GF-D8 (cell line): ENCODE measurements around the gene MEOX1.

Source experiments
- DNase-seq: peaks from one replicate; lab custom pipeline; 2025; lab: John Stamatoyannopoulos, UW

MEOX1 gene

DNA sequence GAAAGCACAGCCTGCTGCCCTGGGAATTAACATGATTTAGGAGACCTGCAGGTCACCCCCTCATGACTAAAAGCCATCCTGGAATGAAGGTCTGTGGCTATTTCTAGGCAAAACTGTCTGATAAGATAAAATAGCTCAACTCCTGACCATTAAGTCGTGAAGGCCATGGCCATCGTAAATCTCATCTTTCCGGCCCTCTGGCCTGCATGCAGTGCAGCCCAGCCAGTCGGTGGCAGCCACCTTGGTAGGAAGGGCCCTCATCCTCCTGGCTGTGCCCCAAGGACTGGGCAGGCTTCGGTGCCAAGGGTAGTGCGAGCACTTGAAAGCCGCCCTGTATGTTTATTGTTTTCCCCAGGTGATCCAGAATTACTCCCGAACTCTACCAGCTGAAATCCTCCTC is 18.2 kb upstream of the MEOX1 start:
- no peak for DNase-seq

DNA sequence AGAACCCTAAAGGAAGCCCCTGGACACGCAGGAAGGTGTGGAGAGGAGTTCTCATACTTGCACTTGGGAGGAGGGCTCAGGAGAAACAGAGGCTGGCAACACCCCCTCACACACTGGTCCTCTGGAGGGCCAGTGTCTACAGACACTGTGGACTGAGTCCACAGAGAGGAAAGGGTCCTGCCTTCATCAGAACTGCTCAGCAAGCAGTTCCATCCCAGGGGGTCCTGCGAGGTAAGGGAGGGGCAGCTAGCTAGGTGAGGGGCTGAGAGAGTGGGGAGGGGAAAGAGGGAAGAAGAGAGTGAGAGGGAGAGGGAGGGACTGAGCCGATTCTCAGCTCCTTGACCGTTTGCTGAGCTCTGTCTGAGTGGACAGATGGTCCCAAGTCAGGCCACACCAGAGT is 17.7 kb upstream of the MEOX1 start:
- no peak for DNase-seq

DNA sequence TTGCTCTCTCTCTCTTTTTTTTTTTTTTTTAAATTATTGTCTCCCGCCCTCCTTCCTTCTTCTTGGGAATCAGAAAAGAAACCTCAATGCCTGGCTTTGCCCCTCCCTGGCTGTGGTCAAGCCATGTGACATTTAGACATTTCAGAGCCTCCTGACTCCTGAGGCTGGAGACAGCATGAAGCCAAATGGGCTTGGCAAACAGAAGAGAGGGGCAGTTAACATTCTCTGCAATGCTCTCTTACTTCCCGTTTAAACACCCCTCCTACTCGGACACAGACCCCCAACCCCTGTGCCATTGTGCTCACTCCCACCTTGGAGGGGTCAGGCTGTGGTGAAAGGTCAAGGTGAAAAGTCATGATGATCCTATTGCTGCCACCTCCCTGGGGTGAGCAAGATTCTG is 14.7 kb upstream of the MEOX1 start:
- no peak for DNase-seq

DNA sequence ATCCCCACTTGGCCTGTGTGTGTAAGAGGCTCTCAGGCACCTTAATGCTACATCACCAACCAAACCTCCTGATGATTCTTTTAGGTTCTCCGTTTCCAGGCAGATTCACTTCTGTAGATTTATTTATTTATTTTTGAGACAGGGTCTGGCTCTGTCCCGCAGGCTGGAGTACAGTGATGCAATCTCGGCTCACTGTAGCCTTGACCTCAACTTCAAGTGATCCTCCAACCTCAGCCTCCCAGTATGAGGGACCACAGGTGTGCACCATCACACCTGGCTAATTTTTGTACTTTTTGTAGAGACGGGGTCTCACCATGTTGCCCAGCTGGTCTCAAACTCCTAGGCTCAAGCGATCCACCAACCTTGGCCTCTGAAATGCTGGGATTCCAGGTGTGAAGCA is 12.7 kb upstream of the MEOX1 start:
- DNase-seq = no peak

DNA sequence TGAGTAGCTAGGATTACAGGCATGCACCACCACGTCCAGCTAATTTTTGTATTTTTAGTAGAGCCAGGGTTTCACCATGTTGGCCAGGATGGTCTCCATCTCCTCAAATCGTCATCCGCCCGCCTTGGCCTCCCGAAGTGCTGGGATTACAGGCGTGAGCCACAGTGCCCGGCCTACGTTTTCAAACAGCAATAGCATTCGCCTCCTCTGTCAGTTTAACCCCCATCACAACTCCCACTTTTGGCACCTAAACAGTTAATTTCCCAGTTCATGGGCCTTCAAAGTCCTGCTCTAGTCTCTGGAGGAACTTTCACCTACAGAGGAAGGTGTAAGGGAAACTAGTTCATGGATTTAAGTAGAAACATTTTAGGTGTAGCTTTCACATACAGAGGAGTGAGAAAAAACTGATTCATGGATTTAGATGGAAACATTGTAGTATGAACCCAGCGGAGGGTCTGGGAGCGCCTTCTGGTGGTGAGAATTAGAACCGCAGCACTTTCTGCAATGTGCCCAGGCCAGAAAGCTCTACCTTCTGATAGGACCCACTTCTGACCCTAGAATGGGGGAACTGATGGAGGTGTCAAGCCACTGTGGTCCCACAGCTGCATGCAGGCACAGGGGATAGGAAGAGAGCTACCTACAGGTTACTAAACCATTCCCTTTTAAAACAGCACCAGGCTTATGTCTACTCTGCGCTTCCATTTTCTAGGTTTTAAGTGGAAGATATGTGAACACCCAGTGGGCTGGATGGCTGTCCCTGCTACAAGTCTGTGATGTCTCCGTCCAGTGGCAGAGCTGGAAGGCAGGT is 12.0 kb upstream of the MEOX1 start:
- DNase-seq = no peak

DNA sequence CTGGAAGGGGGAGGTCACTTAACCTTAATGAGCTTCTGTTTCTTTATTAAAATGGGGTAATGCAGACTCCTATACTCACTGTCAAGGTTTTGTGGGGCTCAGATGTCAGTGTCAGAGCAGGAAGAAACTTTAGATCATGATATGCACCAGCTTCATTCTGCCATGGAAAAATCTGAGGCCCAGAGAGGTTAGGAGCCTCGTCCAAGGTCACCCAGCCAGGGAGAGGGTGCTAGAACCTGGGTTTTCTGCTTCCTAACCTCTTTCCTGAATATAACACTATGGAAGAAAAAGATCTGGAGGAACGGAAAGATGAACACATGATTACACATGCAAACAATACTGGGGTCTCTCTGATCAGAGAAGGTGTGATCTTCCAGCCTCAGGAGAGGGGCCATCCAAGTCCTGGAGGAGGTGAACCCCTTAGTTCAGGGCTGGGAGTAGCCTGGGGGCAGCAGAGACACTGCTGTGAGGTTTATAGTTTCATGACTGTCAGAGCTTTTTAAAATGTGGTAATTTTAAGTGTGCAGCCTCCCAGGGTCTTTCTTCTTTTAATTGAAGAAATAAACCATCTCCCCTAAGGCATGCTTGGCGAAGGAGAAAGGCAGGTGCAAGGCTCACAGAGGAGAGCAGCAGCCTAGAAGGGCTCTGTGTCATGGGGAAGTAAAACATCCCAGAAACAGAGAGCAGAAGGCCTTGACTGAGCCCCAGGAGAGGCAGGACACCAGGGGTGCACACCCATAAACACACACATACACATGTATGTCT is 10.2 kb upstream of the MEOX1 start:
- no peak for DNase-seq

DNA sequence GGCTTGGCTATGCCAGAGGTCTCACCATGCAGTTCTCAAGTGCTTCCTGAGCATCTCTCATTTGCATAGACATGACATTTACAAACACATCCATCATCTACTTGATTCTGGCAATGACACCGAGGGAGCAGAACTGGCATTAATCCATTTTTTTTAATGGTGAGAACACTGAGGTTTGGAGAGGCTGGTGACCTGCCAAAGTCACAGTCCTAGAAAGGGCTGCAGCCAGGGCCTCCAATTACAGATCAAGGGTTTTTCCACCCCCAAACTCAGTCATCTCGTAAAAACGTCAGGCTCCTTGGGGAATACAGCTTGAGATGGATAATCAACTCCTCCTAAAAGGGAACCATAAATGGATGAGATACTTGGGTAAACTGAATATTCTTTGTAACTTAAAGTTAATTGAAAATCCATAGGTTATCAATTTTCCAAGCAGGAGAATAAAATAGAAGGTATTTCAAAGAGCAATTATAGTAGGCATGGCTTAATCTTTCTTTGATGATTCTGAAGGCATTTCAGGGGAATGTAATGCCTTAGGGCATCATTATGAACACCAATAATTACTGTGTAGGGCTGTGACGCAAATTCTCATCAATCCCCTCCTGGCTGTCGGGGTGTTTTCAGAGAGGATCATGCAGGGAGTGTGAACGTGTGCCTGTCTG is 9.4 kb upstream of the MEOX1 start:
- no peak for DNase-seq

DNA sequence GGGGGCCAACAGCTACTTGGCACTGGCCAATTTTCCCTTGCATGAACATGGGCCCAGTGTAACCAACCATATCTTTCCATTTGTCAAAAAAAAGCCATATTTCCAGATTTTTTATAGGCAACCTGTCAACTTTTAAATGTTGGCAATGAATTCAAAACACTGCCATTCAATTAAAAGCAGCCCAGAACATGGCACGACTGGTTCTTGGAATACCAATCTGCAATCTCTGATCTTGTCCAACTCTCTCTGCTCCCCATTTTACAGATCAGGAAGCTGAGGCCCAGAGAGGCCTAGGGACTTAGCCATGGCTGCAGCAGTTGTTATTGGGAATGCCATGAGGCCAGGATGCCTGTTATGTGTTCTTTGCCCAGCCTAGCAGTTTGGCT is 8.9 kb upstream of the MEOX1 start:
- no peak for DNase-seq

DNA sequence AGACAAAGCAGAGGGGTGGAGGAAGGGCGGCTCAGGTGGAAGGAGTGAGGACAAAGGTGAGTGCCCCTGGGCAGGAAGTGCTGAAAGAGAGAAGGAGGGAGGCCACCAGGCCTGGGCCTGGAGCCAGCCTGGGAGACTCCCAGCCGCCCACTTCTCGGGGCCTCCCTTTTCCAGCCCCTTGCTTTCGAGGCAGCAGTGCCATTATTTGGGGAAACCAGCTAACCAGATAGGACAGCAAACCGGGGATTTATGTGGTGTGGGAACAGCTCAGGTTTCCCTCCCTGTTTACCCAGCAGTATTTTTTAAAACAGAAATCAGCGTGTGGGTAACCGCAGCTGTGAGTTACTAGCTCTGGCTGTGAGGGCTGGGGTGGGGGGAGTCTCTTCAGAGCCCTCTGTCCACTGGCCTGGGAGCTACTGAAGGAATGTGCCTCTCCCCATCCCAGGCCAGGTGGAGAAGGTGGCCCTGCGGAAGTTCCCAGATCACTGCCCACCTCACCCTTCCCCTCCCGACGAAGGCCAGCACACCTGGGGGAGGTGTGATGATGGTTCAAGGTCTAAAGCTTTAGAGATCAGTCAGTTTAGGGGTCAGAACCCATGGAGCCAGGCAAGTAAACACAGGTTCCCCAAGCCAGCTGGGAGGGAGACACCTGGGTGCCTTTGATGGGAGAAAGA is 8.4 kb upstream of the MEOX1 start:
- DNase-seq = no peak

DNA sequence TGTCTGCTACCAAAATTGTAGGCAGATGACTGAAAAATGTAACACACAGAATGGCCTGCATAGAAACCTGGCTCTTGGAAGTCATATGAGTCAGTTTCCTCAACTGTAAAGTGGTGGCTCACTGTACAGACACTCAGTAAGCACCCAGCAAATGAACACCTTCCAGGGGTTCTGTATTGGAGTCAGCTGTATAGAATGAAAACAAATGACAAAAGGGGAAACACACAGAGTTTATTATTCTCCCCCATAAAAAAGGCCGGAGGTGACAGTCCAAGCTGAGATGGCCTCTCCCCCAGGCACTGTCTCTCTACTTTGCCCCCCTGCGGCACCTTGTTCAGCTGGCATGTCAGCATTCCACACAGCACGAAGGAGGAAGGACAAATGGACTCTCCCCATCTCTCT is 6.2 kb upstream of the MEOX1 start:
- no peak for DNase-seq

DNA sequence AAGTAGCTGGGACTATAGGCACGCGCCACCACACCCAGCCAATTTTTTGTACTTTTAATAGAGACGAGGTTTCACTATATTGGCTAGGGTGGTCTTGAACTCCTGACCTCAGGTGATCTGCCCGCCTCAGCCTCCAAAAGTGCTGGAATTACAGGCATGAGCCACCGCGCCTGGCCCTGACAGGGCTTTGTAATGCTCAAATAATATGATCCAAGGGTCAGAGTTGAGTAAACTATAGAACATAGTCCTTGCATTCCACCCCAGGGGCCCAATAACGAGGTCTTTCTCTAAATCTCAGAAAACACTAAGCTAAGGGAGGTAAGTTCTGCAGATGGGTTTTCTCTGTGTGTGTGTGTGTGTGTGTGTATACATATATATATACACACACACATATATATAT is 5.8 kb upstream of the MEOX1 start:
- no peak for DNase-seq

DNA sequence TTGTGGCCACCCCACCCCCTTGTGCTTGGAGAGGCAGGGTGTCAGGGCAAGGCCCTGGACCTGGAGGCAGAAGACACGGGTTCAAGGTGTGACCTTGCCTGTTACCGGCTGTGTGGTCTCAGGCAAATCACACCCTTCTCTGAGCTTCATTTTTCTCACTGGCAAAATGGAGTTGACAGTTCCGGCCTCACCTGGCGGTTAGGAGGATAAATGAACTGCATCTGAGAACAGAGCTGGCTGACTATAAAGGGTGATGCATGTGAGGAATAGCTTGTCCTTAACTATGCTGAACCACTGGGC is 4.2 kb upstream of the MEOX1 start:
- no peak for DNase-seq

DNA sequence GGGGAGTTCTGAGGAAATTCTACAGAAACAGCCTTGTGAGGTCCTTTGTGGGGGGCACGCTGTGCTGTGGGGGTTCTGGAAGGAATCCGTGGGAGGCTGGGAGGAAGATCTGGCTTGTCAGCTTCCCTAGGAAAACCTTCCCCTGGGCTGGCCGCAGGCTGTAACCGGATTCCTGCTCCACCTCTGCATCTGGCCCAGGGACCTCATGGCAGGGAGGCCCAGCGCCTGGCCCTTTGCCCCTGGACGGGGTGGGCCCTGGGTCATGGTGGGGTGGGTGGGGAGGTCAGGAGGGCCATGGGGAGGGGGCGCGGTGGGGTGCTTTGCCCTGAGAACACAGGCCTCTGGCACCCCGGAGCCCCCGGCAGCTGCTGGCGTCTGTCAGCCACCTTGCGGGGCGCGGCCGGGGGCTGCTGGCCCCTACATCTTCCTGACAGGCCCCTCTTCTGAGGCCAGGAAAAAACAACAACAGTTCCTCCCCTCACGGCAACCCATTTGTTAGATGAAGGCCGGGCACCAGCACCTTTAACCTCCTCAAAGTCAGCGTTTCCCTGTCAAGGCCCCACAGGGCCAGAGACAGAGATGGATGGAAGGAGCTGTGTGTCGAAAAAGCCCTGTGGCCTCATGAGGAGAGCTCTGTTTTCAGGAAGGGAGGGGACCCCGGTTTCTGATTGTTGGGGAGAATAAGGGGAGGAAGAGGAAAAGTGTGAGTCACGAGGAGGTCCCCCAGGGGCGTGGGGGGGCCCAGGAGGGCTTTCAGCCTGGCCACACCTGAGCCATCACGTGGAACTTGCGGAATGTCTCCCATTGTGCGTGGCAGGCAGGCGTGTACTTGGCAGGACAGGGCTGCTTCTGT is 3.6 kb upstream of the MEOX1 start:
- no peak for DNase-seq

DNA sequence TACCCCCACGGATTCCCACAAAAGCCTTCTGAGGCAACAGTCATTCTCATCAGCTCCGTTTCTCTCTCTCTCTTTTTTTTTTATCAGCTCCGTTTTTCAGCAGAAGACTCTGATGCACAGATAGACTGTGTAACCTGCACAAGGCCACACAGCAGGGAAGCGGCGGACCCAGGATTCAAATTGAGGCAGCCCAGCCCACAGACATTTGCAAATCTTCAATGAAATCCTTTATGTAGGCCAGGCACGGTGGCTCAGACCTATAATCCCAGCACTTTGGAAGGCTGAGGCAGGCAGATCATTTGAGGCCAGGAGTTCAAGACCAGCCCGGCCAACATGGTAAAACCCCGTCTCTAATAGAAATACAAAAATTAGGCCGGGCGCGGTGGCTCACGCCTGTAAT is 2.4 kb upstream of the MEOX1 start:
- no peak for DNase-seq

DNA sequence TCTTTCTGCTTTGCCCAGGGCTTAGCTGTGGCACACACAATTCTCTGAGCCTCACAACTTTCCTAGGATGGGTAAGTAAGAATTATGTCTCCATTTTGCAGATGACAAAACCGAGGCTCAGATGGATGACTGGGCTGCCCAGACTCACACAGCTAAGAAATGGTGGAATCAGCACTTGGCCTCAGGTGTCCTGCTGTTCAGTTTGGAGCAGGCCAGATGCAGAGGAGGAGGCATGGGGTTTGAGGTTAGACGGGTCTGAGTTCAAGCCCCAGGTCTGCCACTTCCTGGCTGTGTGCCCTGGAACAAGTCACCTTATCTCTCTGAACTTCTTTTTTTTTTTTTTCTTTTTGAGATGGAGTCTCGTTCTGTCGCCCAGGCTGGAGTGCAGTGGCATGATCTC is 1.7 kb upstream of the MEOX1 start:
- no peak for DNase-seq

DNA sequence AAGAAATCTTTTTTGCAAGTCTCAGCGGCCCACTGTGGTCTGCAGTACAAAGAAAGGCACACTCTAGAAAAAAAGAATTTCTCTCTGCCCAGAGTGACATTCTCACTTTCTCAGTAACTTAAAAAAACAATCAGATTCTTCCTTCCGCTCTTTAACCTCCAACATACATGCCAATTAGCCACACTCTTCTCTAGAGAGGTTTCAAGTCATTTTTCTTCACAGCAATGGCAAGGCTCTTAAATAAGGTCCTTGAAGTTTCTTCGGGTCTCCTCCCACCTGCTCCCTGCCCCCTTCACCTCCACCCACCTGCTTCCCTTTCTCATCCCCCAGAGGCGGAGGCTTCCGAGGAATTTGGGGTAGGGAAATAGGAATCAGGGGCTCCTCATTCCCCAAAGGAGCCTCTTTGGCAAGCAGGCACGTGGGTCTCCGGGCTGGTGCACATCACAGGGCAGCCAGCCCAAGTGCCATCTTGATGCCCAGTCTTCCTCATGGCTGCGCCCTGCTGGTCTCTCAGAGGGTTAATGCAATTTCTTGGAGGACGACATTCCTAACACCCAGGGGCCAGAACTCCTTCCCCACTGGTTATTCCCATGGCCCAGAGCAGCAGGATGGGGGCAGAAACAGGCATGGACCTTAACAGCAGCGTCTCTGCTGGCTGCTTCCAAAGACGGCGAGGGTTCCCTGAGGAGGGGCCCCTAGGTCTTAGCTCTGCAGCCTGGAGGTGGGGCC is 855 bp upstream of the MEOX1 start:
- DNase-seq = no peak

DNA sequence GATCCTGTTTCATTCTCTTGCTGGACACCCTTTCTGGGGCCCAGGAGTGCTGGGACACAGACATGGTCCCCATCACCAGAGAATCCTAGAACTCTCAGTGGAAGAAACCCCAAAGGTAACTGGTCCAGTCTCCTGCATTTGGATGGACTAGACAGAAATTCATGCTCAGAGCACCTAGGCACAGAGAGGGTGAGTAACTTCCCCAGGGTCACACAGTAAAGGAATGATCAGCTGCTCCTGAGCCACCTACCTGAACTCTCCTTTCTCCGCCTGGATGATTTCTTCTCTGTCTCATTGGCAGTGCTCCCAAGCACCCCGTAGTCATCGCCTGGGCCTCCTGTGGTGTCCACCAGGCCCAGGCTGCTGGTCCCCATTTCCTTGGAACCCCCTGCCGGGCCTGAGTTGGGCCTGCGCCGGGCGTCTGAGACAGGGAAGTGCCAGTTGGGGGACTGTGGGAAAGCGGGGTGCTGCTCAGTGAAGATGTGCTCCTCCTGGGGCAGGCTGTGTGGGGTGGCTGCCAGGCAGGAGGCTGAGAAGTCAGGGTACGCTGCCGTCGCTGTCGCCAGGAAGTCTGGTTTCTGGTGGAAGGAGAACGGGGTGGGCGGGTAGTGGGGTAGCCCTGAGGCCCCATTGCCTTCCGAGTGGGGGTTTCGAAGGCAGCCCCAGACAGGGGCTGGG is 767 bp downstream of the MEOX1 start:
- DNase-seq = no peak

DNA sequence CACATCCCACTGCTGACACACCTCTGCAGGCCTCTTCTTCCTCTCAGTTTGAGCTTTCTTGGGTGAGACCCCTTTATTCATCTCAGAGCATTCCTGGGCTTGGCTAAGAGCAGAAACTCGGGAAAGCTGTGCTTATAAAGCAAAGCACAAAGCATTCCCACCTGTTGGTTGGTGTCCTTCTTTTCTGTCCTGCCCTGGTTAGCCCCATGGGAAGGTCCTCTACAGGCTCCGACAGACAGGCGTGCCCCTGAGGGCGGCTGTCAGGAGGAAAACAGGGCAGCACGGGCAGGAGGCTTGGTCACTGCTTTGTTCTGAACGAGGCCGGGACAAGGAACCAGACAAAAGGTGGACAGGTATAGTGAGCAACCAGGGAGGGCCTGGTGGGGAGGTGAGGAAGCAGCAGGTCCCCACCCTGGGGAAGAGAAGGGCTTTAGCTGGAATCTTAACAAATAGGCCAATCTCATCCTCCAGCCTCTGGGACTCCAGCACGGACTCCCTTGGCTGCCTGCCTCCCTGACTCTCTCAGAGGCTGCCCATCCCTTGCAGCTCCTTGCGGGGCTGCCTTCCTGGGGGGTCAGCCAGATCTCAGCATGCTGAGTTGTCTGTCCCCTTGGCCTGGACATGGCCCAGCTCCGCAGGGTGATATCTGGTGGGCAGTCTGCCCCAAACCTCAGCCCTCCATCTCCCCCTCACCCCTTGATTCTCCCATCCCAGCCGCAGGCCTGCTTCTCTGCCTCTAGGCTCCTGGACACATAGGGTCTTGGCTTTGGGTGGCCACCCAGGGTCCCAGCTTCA is 1.7 kb downstream of the MEOX1 start:
- no peak for DNase-seq

DNA sequence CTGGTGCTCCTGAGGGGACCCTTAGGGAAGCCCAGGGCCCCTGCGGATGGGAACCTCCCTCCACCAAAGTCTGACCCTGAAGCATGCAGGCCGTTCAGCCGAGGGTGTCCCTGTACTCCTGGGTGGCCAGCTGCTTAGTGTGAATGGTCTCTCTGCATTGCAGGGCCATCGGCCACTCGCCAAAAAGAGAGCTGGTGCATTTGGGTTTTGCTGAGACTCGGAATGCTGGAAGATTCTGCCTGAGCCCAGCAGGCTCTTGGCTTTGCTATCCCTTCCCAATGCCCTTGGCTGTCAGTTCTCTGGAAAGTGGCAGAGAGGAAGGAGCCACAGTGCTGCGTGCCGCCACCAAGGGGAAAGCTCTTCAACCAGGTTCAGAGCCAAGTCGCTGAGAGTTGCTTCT is 2.8 kb downstream of the MEOX1 start:
- no peak for DNase-seq
